AG09309 (cell line): ENCODE measurements around the gene ARMH3.

Source experiments
- DNase-seq: peaks from one replicate; pipeline ENCODE4 v3.0.0-alpha.2; 2010; ENCODE audit warnings: low read depth
- H3K4me3 ChIP-seq: 2 replicates; pipeline ENCODE4 v1.5.1; 2011; ENCODE audit warnings: mild to moderate bottlenecking, low read depth, low read length, moderate library complexity; ENCODE audit not compliant: control insufficient read depth
- CTCF ChIP-seq: IDR thresholded peaks from 2 replicates; pipeline ENCODE4 v1.5.1; 2011; ENCODE audit warnings: mild to moderate bottlenecking, low read depth, low read length, inconsistent platforms; ENCODE audit not compliant: insufficient read depth, control insufficient read depth; ENCODE audit errors: missing control alignments

ARMH3 gene

GRCh38 chr10:101830322-101831168 lies 225.4 kb downstream of the ARMH3 start:
- no peak for TF ChIP-seq CTCF
- DNase-seq, result peak; percentile 57
- peak overlapping the region; percentile 53 for H3K4me3 ChIP-seq

- no peak overlapping the region for H3K4me3 ChIP-seq
Observed at GRCh38 chr10:101829561-101830315, 226.2 kb downstream of the ARMH3 start.

GRCh38 chr10:101828766-101829551 lies 227.0 kb downstream of the ARMH3 start:
- DNase-seq, result no peak
- no peak for TF ChIP-seq CTCF
- no peak overlapping the region for H3K4me3 ChIP-seq

More at GRCh38 chr10:101829561-101830315, 226.2 kb downstream of the ARMH3 start:
- TF ChIP-seq CTCF, result no peak
- DNase-seq, result no peak

- no peak for TF ChIP-seq CTCF
- DNase-seq, result no peak
- H3K4me3 ChIP-seq, result no peak overlapping the region
Observed at GRCh38 chr10:101827919-101828600, 227.9 kb downstream of the ARMH3 start.

- H3K4me3 ChIP-seq, result no peak overlapping the region
- DNase-seq, result no peak
- no peak for TF ChIP-seq CTCF
Observed at GRCh38 chr10:101826852-101827434, 229.0 kb downstream of the ARMH3 start.
